Ramos (cell line): ENCODE results near the gene ATP5F1A.
"Not testable (repeated sequence)": the region's sequence is repeated elsewhere in the genome, so short reads cannot be mapped to it uniquely, and the experiment has no call there.

ENCODE experiments used
- in situ Hi-C: fragments of 300-500 bp; cut with MboI; formaldehyde crosslinking; loops from one replicate; pipeline ENCODE4 v1.14.3; 2022; ENCODE audit warnings: low sequenced_read_pairs; ENCODE audit not compliant: unreplicated experiment

Gene ATP5F1A

DNA sequence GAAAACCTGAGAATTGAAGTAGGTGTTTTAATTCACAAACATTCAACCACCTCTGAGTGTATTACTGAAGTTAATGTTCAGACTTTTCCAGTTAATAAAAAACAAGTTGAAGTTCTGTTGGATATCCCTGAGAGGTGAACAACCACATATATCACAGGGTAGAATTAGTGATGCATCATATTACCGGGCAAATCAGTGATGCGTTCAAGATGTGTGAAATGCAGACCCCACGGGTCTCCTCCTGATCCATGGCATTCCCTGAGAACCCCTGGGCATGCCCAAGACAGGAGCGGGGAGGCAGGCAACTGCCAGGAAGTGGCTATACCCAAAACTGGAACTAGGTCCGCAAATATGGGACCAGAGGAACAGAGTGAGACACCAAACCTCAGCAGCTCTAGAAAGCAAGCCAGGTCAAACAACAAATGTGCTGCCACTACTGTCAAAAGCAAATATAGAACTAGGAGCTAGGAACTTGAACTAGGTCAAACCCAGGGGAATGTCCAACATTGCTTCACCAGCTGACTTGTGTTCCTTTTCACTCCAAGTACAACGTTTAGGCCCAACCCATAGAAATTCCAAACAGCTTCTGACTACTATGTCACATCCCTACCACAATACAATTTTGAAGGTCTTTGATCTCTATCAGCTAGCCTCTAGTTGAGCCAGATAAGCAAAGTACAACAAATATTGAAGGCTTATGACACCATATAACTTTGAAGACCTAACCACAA, 46.2 kb downstream of the ATP5F1A start:
- in situ Hi-C loops, result no loop called here

DNA sequence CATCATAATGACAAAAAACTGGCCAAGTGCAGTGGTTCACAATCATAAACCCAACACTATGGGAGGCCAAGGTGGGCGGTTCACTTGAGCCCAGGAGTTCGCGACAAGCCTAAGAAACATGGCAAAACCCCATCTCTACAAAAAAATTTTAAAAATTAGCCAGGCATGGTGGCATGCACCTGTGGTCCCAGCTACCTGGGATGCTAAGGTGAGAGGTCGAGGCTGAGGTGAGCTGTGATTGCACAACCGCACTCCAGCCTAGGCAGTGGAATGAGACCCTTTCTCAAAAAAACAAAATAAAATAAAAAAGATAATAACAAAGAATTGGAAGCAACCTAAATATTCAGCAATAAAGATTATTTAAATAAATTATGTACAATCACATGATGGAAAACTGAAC, 47.8 kb downstream of the ATP5F1A start:
- in situ Hi-C loops, result no loop called here

DNA sequence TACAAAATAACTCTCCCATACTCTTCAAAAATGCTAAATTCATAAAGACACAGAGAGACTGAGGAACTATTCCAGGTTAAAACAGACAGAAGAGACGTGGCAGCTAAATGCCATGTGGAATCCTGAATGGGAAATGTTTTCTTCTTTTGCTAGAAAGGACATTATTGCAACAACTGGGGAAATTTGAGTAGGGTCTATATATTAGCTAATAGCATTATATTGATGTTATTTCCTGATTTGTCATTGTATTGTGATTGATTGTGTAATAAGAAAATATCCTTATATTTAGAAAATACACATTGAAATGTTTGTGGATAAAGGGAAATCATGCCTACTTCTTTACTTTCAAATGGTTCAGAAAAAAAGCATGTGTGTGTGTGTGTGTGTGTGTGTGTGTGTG, 49.5 kb downstream of the ATP5F1A start:
- in situ Hi-C loops, result no loop called here

DNA sequence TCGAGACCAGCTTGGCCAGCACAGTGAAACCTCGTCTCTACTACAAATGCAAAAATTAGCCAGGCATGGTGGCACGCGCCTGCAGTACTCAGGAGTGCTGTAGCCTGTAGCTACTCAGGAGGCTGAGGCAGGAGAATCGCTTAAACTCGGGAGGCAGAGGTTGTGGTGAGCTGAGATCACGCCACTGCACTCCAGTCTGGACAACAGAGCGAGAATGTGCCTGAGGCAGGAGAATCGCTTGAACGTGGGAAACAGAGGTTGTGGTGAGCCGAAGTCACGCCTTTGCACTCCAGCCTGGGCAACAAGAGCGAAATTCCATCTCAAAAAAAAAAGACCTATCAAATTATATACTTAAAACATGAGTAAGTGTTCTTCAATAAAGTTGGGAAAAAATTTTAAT, 50.7 kb downstream of the ATP5F1A start:
- in situ Hi-C loops, result not testable (repeated sequence)

DNA sequence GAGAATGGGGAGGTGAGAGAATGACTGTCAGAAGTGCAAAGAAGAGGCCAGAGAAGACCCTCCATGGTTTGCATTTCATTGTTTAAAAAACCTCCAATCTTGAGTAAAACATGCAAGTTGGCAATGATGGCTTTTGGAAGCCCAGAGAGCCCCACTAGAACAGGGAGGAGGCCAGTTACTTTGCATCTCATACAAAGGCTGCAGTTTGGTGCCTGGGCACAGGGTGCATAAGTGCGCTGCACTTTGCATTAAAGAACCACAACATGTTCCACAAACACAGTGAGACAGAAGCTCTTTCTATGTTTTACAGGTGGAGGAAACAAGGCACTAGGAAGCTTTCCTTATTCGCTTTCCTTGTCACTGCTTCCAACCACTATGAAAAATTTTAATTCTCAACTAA, 51.4 kb downstream of the ATP5F1A start:
- in situ Hi-C loops, result no loop called here

GRCh38 chr18:46046126-46046525, 52.0 kb downstream of the ATP5F1A start:
- in situ Hi-C loops, result no loop called here

DNA sequence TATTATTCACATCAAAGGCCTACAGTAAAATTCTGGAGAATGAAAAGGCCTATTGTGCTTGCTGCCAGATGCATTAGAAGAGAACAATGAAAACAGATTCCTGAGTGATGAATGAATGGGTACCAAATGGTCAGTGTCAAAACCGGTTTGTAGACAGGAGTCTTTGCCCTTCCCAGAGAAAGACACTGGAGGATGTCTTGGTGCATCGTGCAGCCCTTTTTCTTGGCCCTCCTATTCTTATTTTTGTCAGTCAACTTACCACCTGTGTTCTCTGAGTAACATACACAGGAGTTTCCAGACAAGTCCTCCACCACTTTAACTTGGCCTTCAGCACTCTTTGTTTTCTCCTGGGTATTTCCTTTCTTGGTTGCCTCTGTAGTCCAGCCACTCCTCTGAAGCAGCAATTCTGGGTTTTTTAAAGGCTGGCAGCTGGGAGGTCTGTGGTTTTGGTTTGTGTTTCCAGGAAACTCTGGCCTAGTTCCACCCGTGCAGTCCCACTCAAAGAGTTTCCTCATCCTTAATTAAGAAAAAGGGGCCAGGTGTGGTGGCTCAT, 55.4 kb downstream of the ATP5F1A start:
- in situ Hi-C loops, result no loop called here

DNA sequence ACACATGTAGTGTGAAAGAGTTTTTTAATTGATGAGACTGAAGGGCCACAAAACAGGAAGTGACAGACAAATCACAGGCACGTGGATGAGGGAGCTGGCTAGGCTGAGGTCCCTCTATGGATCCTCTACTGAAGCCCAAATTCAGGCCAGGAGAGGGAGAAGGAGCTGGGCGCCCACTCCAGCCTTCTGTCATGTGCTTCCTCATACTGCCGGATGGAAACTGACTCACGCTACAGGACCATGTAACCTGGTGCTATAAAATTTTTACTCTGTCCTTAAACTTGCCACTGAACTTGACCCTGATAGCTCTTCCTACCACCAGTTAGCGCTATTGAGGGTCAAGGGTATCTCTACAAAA, 57.4 kb downstream of the ATP5F1A start:
- in situ Hi-C loops, result no loop called here

DNA sequence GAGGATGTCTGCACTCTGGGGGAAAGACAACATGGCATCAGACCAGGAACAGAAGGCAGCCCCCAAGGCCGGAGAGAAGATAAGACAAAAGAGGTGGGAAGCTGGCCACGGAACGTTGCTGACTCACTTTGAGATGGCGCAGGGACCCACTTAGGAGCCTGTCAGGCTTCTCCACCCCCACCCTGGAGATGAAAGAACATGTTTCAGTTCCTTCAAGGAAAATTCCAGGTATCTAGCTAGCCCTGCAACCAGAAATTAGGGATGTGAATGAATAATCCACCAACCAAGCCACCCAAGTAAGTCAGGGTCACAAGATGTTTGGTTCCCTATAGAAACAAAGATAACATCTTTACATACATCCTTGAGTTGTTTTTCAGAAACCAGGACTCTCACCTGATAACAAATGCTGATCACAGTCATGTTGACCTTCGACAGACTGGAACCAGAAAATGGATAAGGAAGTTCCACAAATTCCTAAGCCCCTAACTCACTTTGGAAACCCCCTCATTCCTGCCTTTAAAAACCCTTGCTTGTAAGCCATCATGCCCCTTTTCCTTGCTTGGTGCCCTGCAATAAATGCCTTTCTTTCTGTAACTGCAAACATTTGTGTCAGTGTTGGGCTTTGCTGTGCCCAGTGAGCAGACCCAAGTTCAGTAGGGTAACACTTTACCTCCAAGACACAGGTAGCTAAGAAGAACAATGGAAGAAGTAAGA, 57.9 kb downstream of the ATP5F1A start:
- in situ Hi-C loops, result no loop called here

DNA sequence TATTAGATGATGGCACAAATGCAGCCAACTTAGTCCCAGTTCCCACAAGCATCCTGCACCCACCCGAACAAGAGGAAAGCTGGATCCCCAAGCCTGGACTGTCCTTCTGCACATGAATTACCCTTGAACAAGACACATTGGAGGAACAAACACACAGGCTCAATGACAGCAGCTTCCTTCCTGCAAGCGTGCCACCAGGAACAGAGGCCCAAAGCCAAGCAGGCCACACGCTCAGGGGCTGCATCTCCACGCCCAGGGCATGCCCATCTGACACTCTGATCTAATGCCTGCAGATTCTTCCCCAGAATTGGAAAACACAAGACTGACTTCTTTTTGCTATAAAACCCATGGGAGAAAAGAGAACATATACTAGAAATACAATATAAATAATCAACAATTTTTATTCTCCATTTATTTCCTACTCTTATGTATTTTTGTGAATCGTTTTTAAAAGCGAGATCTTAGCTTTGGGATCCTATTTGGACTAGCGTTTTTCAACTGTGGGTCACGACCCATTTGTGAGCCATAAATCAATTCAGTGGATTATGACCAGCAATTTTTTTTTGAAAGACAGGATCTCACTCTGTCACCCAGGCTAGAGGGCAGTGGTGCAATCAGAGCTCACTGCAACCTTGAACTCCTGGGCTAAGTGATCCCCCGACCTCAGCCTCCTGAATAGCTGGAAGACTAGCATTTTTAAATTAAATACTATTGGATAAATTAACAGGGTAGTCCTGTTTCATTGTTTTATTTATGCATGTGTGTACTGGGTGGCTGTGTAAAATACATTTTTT, 60.4 kb downstream of the ATP5F1A start:
- in situ Hi-C loops, result no loop called here

- in situ Hi-C loops, result no loop called here
Observed at GRCh38 chr18:46035696-46036680, 62.1 kb downstream of the ATP5F1A start.

- in situ Hi-C loops, result no loop called here
Observed at GRCh38 chr18:46034230-46034629, 63.9 kb downstream of the ATP5F1A start.

GRCh38 chr18:46031741-46032140, 66.4 kb downstream of the ATP5F1A start:
- in situ Hi-C loops, result no loop called here
